SU-DHL-6 (cell line): ENCODE measurements around the gene CFL2.

Source experiments
- CTCF ChIP-seq: fragments of 200-600 bp; sonication (generic); IDR thresholded peaks from one replicate; pipeline ENCODE4 v1.5.1; 2017; ENCODE audit warnings: antibody characterized with exemption, mild to moderate bottlenecking, low read length, moderate library complexity; ENCODE audit not compliant: insufficient read depth, poor library complexity, severe bottlenecking
- EZH2phosphoT487 ChIP-seq: fragments of 200-600 bp; sonication (generic), shearing (Covaris generic); conservative IDR thresholded peaks from 2 replicates; pipeline ENCODE4 v1.6.1; 2018; ENCODE audit warnings: mild to moderate bottlenecking, antibody characterized with exemption, low read length, moderate library complexity, mixed read lengths

DNA sequence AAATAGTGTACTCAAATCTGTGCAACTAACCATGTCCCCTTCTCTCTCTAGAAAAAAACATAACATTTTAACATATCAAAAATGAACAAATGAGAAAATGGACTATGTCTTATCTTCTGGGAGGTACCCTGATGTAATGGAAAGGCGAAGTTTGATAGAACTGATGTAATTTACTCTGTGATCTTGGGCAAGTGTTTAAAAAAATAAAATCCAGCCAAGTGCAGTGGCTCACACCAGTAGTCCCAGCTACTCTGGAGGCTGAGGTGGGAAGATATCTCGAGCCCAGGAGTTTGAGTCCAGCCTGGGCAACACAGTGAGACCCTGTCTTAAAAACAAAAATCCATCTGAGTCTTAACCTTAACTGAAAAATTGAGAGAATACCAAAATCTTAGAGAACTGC, 35.8 kb upstream of the CFL2 start:
- TF ChIP-seq CTCF: no peak
- TF ChIP-seq EZH2phosphoT487: no peak
